HEK293 (cell line): ENCODE results near the gene MSANTD2.
A peak's percentile ranks its signal among the peaks of the same experiment; 100 is the strongest.

Experiments
- CTCF ChIA-PET: fragments of 350-600 bp; formaldehyde crosslinking; extraction: SDS; loops from one replicate; lab custom pipeline; 2021; ENCODE audit warnings: antibody characterized with exemption; lab: Yijun Ruan, JAX
- POLR2A ChIA-PET: fragments of 300-600 bp; formaldehyde crosslinking; extraction: SDS; loops from one replicate; lab custom pipeline; 2020; ENCODE audit warnings: antibody characterized with exemption, inconsistent platforms; lab: Yijun Ruan, JAX
- H3K27ac ChIP-seq: fragments of 200-500 bp; sonication (Bioruptor generic); 2 replicates; pipeline ENCODE4 v1.5.1; 2014; ENCODE audit warnings: low read depth, low read length, control low read depth, inconsistent platforms; ENCODE audit errors: extremely low read depth
- H3K36me3 ChIP-seq, 2 experiments: fragments of 200-500 bp in 1 of 2; sonication (Bioruptor generic) in 1 of 2; 1 replicate in 1 of 2; 2 replicates in 1 of 2; pipeline ENCODE4 v1.5.1; 2014 to 2017; ENCODE audit warnings: inconsistent platforms in 2 of 2, low read length in 2 of 2; ENCODE audit not compliant: control insufficient read depth in 2 of 2, insufficient read depth in 1 of 2
- H3K4me1 ChIP-seq: fragments of 200-500 bp; sonication (Bioruptor generic); 2 replicates; pipeline ENCODE4 v1.5.1; 2014; ENCODE audit warnings: mild to moderate bottlenecking, low read length, inconsistent platforms; ENCODE audit not compliant: control insufficient read depth, insufficient read depth
- H3K4me3 ChIP-seq: 2 replicates; pipeline ENCODE4 v1.5.1; 2011; ENCODE audit warnings: low read depth, mild to moderate bottlenecking, control low read depth, low read length, moderate library complexity
- H3K9me3 ChIP-seq: fragments of 200-500 bp; sonication (Bioruptor generic); 2 replicates; pipeline ENCODE4 v1.5.1; 2014; ENCODE audit warnings: low read depth, low read length, inconsistent platforms; ENCODE audit not compliant: control insufficient read depth, insufficient read depth
- HIC1 ChIP-seq: fragments of 450-650 bp; formaldehyde crosslinking; IDR thresholded peaks from 2 replicates; pipeline ENCODE4 v1.5.1; 2016; ENCODE audit warnings: missing biosample characterization, missing genetic modification characterization
- MYNN ChIP-seq: fragments of 450-650 bp; formaldehyde crosslinking; IDR thresholded peaks from 2 replicates; pipeline ENCODE4 v1.5.1; 2016; ENCODE audit warnings: missing biosample characterization, missing genetic modification characterization, borderline replicate concordance
- PRDM6 ChIP-seq: fragments of 450-650 bp; formaldehyde crosslinking; IDR thresholded peaks from 2 replicates; pipeline ENCODE4 v1.5.1; 2017; ENCODE audit warnings: missing biosample characterization, missing genetic modification characterization
- SETDB1 ChIP-seq: IDR thresholded peaks from one replicate; pipeline ENCODE4 v1.6.1; 2017; ENCODE audit warnings: mild to moderate bottlenecking, low read length, moderate library complexity, mixed read lengths; ENCODE audit not compliant: insufficient read length
- SP3 ChIP-seq: fragments of 450-650 bp; formaldehyde crosslinking; IDR thresholded peaks from 2 replicates; pipeline ENCODE4 v1.5.1; 2016; ENCODE audit warnings: missing biosample characterization, missing genetic modification characterization
- TCF7L2 ChIP-seq: IDR thresholded peaks from 2 replicates; pipeline ENCODE4 v1.6.1; 2011; ENCODE audit warnings: low read depth, mild to moderate bottlenecking, inconsistent platforms, low read length, moderate library complexity, borderline replicate concordance
- TRIM28 ChIP-seq: IDR thresholded peaks from 2 replicates; pipeline ENCODE4 v1.6.1; 2011; ENCODE audit warnings: low read length, control low read depth, borderline replicate concordance
- TSHZ1 ChIP-seq: fragments of 450-650 bp; formaldehyde crosslinking; IDR thresholded peaks from 2 replicates; pipeline ENCODE4 v1.5.1; 2016; ENCODE audit warnings: missing biosample characterization, missing genetic modification characterization, borderline replicate concordance
- ZNF112 ChIP-seq: fragments of 450-650 bp; formaldehyde crosslinking; IDR thresholded peaks from 2 replicates; pipeline ENCODE4 v1.5.0; 2017; ENCODE audit warnings: missing biosample characterization, missing genetic modification characterization
- ZNF24 ChIP-seq: fragments of 450-650 bp; formaldehyde crosslinking; IDR thresholded peaks from 2 replicates; pipeline ENCODE4 v1.5.1; 2016; ENCODE audit warnings: missing biosample characterization, missing genetic modification characterization
- ZNF248 ChIP-seq: fragments of 450-650 bp; formaldehyde crosslinking; IDR thresholded peaks from 2 replicates; pipeline ENCODE4 v1.5.1; 2017; ENCODE audit warnings: missing biosample characterization, missing genetic modification characterization
- ZNF274 ChIP-seq, 2 experiments: fragments of 200-500 bp in 1 of 2; fragments of 450-650 bp in 1 of 2; sonication (Bioruptor generic) in 1 of 2; formaldehyde crosslinking in 1 of 2; IDR thresholded peaks; 2 replicates each; pipeline versions ENCODE4 v1.5.1 to v1.6.1; 2014 to 2016; ENCODE audit warnings: borderline replicate concordance in 1 of 2, inconsistent platforms in 1 of 2, low read length in 1 of 2, missing biosample characterization in 1 of 2, missing genetic modification characterization in 1 of 2
- ZNF341 ChIP-seq: fragments of 450-650 bp; formaldehyde crosslinking; IDR thresholded peaks from 2 replicates; pipeline ENCODE4; 2016; ENCODE audit warnings: low read depth, missing biosample characterization, missing genetic modification characterization
- ZNF449 ChIP-seq: fragments of 450-650 bp; formaldehyde crosslinking; IDR thresholded peaks from 2 replicates; pipeline ENCODE4 v1.5.1; 2017; ENCODE audit warnings: missing biosample characterization, mild to moderate bottlenecking, missing genetic modification characterization, moderate library complexity
- ZSCAN18 ChIP-seq: fragments of 450-650 bp; formaldehyde crosslinking; IDR thresholded peaks from 2 replicates; pipeline ENCODE4 v1.5.1; 2016; ENCODE audit warnings: missing biosample characterization, missing genetic modification characterization
- ZSCAN23 ChIP-seq: fragments of 450-650 bp; formaldehyde crosslinking; IDR thresholded peaks from 2 replicates; pipeline ENCODE4 v1.5.1; 2016; ENCODE audit warnings: missing biosample characterization, missing genetic modification characterization

The MSANTD2 gene

GRCh38 chr11:124759266-124760204 lies 40.7 kb downstream of the MSANTD2 start (continued):
- TF ChIP-seq ZSCAN18 (tag by site-specific recombination): no peak

- TF ChIP-seq MYNN (tag by site-specific recombination) (no peak), SP3 (no peak), ZNF341 (tag by site-specific recombination) (peak; percentile 64)
- no peaks in the 10 kb centered on the region for H3K36me3 ChIP-seq
- no peaks in the 10 kb centered on the region for H3K4me1 ChIP-seq
- ChIA-PET CTCF (interaction anchor here (0.6 to 1.7 kb wide), 17 partner anchors 10 to 1061 kb away, joined by 3 to 13 read pairs (median 4); no protein-coding TSS in a partner anchor), POLR2A (interaction anchor here (1.0 to 1.4 kb wide), 3 partner anchors 12 to 85 kb away, joined by 4 to 9 read pairs (median 5); partner anchors contain the start of gene SPA17)
- H3K27ac ChIP-seq: no peak overlapping the region
- H3K4me3 ChIP-seq: no peak overlapping the region
- no peaks in the 10 kb centered on the region for H3K9me3 ChIP-seq
Measured at GRCh38 chr11:124758355-124759265, 41.6 kb downstream of the MSANTD2 start.

GRCh38 chr11:124757320-124757719 lies 42.9 kb downstream of the MSANTD2 start:
- H3K9me3 ChIP-seq: no peaks in the 10 kb centered on the region
- H3K27ac ChIP-seq: no peak overlapping the region
- ChIA-PET CTCF (interaction anchor here (0.8 to 1.7 kb wide), 5 partner anchors 14 to 88 kb away, joined by 3 to 13 read pairs (median 4); no protein-coding TSS in a partner anchor), POLR2A (interaction anchor here (1.6 kb wide), 1 partner anchor 11 kb away, joined by 5 read pairs; no protein-coding TSS in a partner anchor)
- H3K4me3 ChIP-seq: no peak overlapping the region
- no peaks in the 10 kb centered on the region for H3K36me3 ChIP-seq
- H3K4me1 ChIP-seq: no peaks in the 10 kb centered on the region
- TF ChIP-seq SETDB1 (no peak), ZNF274 (IDR thresholded peaks at IDR 0.05; ENCODE audit: low read length) (no peak), ZNF274 (tag by site-specific recombination; IDR thresholded peaks at IDR 0.05; ENCODE audit: borderline replicate concordance) (no peak), ZSCAN23 (no peak), PRDM6 (no peak), HIC1 (tag by site-specific recombination) (no peak), ZNF449 (tag by site-specific recombination) (no peak), TCF7L2 (no peak), ZNF24 (no peak), TSHZ1 (tag by site-specific recombination) (no peak), ZNF248 (tag by site-specific recombination) (no peak), TRIM28 (no peak), ZNF112 (tag by site-specific recombination) (no peak)
